ENCODE data around the gene LRRK1.

DNA sequence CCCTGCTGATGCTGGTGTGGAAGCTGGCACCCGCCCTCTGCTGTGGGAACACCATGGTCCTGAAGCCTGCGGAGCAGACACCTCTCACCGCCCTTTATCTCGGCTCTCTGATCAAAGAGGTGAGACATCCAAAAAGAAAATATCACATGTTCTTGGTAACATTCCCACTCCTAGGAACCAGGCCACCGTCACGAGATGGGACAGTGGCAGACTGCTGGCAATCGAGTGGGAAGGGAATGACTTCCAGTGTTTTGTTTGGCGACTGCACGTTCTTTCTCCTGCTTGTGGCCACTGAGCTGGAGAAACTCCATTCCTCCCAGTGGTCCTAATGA is 25.2 kb upstream of the LRRK1 start:
- TF ChIP-seq, protein P1, sequence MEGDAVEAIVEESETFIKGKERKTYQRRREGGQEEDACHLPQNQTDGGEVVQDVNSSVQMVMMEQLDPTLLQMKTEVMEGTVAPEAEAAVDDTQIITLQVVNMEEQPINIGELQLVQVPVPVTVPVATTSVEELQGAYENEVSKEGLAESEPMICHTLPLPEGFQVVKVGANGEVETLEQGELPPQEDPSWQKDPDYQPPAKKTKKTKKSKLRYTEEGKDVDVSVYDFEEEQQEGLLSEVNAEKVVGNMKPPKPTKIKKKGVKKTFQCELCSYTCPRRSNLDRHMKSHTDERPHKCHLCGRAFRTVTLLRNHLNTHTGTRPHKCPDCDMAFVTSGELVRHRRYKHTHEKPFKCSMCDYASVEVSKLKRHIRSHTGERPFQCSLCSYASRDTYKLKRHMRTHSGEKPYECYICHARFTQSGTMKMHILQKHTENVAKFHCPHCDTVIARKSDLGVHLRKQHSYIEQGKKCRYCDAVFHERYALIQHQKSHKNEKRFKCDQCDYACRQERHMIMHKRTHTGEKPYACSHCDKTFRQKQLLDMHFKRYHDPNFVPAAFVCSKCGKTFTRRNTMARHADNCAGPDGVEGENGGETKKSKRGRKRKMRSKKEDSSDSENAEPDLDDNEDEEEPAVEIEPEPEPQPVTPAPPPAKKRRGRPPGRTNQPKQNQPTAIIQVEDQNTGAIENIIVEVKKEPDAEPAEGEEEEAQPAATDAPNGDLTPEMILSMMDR (IDR thresholded peaks at IDR 0.05; ENCODE audit: borderline replicate concordance, extremely low read depth, low read length, poor library complexity, severe bottlenecking): no peak
- TF ChIP-seq EZH2 (IDR thresholded peaks at IDR 0.05; ENCODE audit: borderline replicate concordance, low read depth, low read length, severe bottlenecking): no peak
